Measurements from ENCODE around the gene DLX4. TPM values are rescaled to one million over a fixed set of nuclear protein-coding genes. Genes with fewer than 3 reads are reported as not detected.

The DLX4 gene
- total RNA-seq, 1 experiment from 2014 or later: 2.5 TPM

- H3T11ph ChIP-seq (ENCODE audit: low read length): no peak overlapping the region
- H4K20me1 ChIP-seq (ENCODE audit: control insufficient read depth, insufficient read depth, insufficient read length): peaks cover 5% of the 10 kb centered on the region
- H2BK5ac ChIP-seq (ENCODE audit: insufficient read length, low read length): no peak overlapping the region
- no peak overlapping the region for H3K27ac ChIP-seq (ENCODE audit: insufficient read length, low read depth, low read length)
- H2BK15ac ChIP-seq (ENCODE audit: low read depth, low read length): no peak overlapping the region
- H3K4ac ChIP-seq (ENCODE audit: low read depth, low read length): no peak overlapping the region
- Mint-ChIP-seq H3K4me3 (no peak overlapping the region; a peak in 1 of 5 replicates), H3K36me3 (ENCODE audit: insufficient read depth in 1 of 3, low read depth in 3 of 3) (peaks cover 0 to 3% (median 2%) of the 10 kb centered on the region in 3 experiments; a peak in 3 of 7 replicates), H3K27me3 (ENCODE audit: low read depth) (peaks cover 88% of the 10 kb centered on the region), H3K27ac (no peak overlapping the region; a peak in 1 of 7 replicates), H3K4me1 (peaks cover 28 to 29% of the 10 kb centered on the region in 2 experiments), H3K9me3 (peaks cover 6 to 9% of the 10 kb centered on the region in 2 experiments; a peak in 3 of 5 replicates)
- H4K91ac ChIP-seq (ENCODE audit: insufficient read length, low read depth, low read length): no peak overlapping the region
- WGBS (ENCODE audit: extremely low coverage, insufficient read length, low lambda C conversion rate): no CpG with 5 or more reads among the region's 11 CpGs
- no peaks in the 10 kb centered on the region for H3K4me1 ChIP-seq (ENCODE audit: insufficient read depth, low read length)
- no peak overlapping the region for H3K4me2 ChIP-seq (ENCODE audit: insufficient read depth, insufficient read length, low read length)
- H3K18ac ChIP-seq (ENCODE audit: insufficient read length, low read depth, low read length): peak overlapping the region; percentile 52
- H3K9me3 ChIP-seq (ENCODE audit: control insufficient read depth, low read depth, low read length): no peaks in the 10 kb centered on the region
- no peak for TF ChIP-seq CTCF (conservative IDR thresholded peaks at IDR 0.05)
- H3K23ac ChIP-seq (ENCODE audit: insufficient read length, low read depth, low read length): no peak overlapping the region
- no peak overlapping the region for H3K56ac ChIP-seq (ENCODE audit: insufficient read length, low read depth, low read length)
- peak overlapping the region; percentile 2 for H2AFZ ChIP-seq (ENCODE audit: low read length)
- H2AK5ac ChIP-seq (ENCODE audit: insufficient read length, low read length): no peak overlapping the region
- H3K27me3 ChIP-seq (ENCODE audit: insufficient read depth, low read length): peaks cover 38% of the 10 kb centered on the region
- H3K79me2 ChIP-seq (ENCODE audit: insufficient read depth, low read length): no peaks in the 10 kb centered on the region
- no peak overlapping the region for H4K5ac ChIP-seq (ENCODE audit: insufficient read length, low read depth, low read length)
- peak; percentile 35 for DNase-seq
- H3K9ac ChIP-seq (ENCODE audit: extremely low read depth, insufficient read length, low read length): no peak overlapping the region
- H2BK120ac ChIP-seq (ENCODE audit: low read depth, low read length, poor library complexity, severe bottlenecking): no peak overlapping the region
- H3K23me2 ChIP-seq (ENCODE audit: insufficient read length, low read depth, low read length, poor library complexity, severe bottlenecking): peaks cover 11% of the 10 kb centered on the region
- H2BK12ac ChIP-seq (ENCODE audit: insufficient read length, low read depth, low read length): no peak overlapping the region
- H2BK20ac ChIP-seq (ENCODE audit: low read depth, low read length, poor library complexity, severe bottlenecking): no peak overlapping the region
- H4K8ac ChIP-seq (replicated peaks; ENCODE audit: insufficient read length, low read depth, low read length): no peak overlapping the region
- no peaks in the 10 kb centered on the region for H3K79me1 ChIP-seq (ENCODE audit: insufficient read depth, low read depth, low read length, poor library complexity, severe bottlenecking)
- no peak overlapping the region for H3K14ac ChIP-seq (ENCODE audit: insufficient read depth, low read length)
Measured at GRCh38 chr17:49998836-49999511, 30.0 kb downstream of the DLX4 start.

All from H9 (cell line).